ENCODE data around the gene CCKAR.

- no peak for TF ChIP-seq EZH2 (IDR thresholded peaks at IDR 0.05; ENCODE audit: insufficient read depth, poor library complexity, severe bottlenecking)
- TF ChIP-seq EZH2phosphoT487 (IDR thresholded peaks at IDR 0.05; ENCODE audit: insufficient read depth, low read depth) = no peak
These were observed 13.1 kb upstream of the CCKAR start for GRCh38 chr4:26503427-26503826.

Measured in GM23248 (cell line).